ENCODE measurements around the gene TMEM229B. TPM values are rescaled to one million over a fixed set of nuclear protein-coding genes. Genes with fewer than 3 reads are reported as not detected.

TMEM229B gene
- total RNA-seq, result 4.2 and 6.9 TPM in 2 replicates
- total RNA-seq (2013), result 13.2 TPM
- polyA plus RNA-seq, result 4.9 and 8.2 TPM in 2 replicates
- 19.5 and 26.1 TPM in 2 replicates for polyA minus RNA-seq

DNA sequence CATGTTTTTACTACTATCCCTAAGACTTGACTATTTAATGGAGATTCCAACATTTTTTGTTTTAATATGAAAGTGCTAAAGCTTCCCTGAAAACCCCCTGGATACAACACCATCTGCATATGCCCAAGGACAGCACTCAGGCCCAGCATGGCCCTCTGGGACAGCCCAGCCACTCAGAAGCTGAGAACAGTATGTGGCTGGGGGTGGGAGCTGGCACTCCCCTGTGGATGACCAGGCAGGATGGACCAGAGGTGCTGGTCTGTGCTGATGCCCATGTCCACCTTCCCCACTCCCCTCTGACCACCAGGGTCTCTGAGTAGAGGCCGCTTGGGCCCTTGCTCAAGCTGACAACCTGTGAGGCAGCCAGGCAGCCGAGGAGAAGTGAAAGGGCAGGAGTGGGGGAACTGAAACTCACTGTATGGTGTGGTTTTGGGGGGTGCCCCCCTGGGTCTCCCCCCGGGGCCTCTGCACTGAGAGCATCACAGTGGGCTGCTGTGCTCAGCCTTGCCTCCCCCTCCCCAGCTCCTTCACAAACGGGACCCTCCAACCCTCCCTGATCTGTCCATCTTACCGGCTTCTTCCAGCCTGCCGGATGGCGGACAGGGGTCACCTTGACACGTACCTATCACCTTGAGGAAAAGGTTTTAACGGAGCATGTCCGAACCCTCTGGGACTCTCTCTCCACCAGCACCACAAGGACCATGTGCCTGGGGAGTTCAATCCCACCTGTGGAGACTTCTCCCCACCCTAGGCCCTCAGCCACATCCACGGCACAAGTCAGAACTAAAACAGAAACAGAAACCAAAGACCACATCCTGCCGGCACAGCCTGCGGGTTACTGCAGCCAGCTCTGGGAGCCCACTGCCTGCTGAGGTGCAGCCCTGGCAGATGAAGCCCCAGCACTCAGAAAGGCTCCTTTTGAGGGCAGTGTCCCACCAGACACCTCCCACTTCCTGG lies at the start of gene TMEM229B:
TMEM229B (minus strand) TSS at position 785 of the 957 bp plus-strand sequence. CDS start 14,798 bp downstream, outside the sequence.
- DNase-seq (peak; percentile 94), ATAC-seq (ENCODE audit: low read depth) (peak; percentile 83)
- Histone ChIP-seq H3K4me1 (ENCODE audit: control insufficient read depth in 2 of 2, insufficient read depth in 2 of 2, low read length in 2 of 2) (peaks cover 70 to 77% of the 10 kb centered on the region in 2 donors), H3K9ac (ENCODE audit: low read length) (peak within 1 kb of the TSS; percentile 71), H3K36me3 (replicated peaks in 1 of 2; ENCODE audit: control extremely low read depth in 1 of 2, control insufficient read depth in 1 of 2, extremely low read depth in 1 of 2, insufficient read depth in 2 of 2, low read length in 1 of 2) (peaks cover 0 to 15% of the 10 kb centered on the region in 2 experiments), H3K9me3 (ENCODE audit: control extremely low read depth in 1 of 3, control insufficient read depth in 2 of 3, insufficient read depth in 1 of 3, low read length in 2 of 3) (peaks cover 0 to 23% (median 4%) of the 10 kb centered on the region in 3 donors), H3K27me3 (replicated peaks in 1 of 4; ENCODE audit: control extremely low read depth in 1 of 4, control insufficient read depth in 3 of 4, insufficient read depth in 4 of 4, low read length in 3 of 4) (no peaks in the 10 kb centered on the region), H2AFZ (ENCODE audit: insufficient read depth, low read depth, low read length, poor library complexity, severe bottlenecking) (peak within 1 kb of the TSS; percentile 45), H3K4me2 (replicated peaks; ENCODE audit: low read depth, low read length, poor library complexity, severe bottlenecking) (peak within 1 kb of the TSS; percentile 85), H3K27ac (ENCODE audit: low read length in 2 of 2) (peak within 1 kb of the TSS; percentile 97 to 98), H3K4me3 (ENCODE audit: control extremely low read depth in 1 of 5, extremely low read depth in 1 of 5, insufficient read depth in 1 of 5, low read depth in 2 of 5, low read length in 4 of 5) (peak within 1 kb of the TSS; percentile 24 to 66 (median 55)), H4K20me1 (ENCODE audit: control insufficient read depth, insufficient read depth, low read length, poor library complexity, severe bottlenecking) (no peaks in the 10 kb centered on the region), H3K79me2 (ENCODE audit: control insufficient read depth, insufficient read depth, low read length) (peaks cover 10% of the 10 kb centered on the region)
- H3K4me3 Mint-ChIP-seq, result peak within 1 kb of the TSS; percentile 84
- ChIA-PET POLR2A (interaction anchor here (0.6 to 2.4 kb wide), 6 partner anchors 14 to 116 kb away, joined by 3 to 18 read pairs (median 4); partner anchors contain the start of gene PIGH), CTCF (interaction anchor here (0.6 to 4.2 kb wide), 13 partner anchors 11 to 129 kb away, joined by 3 to 28 read pairs (median 4); partner anchors contain the start of gene ATP6V1D)
- TF ChIP-seq EZH2 (IDR thresholded peaks at IDR 0.05; ENCODE audit: borderline replicate concordance, insufficient read depth, low read depth, low read length, poor library complexity, severe bottlenecking), result no peak
- TF ChIP-seq, protein P1, sequence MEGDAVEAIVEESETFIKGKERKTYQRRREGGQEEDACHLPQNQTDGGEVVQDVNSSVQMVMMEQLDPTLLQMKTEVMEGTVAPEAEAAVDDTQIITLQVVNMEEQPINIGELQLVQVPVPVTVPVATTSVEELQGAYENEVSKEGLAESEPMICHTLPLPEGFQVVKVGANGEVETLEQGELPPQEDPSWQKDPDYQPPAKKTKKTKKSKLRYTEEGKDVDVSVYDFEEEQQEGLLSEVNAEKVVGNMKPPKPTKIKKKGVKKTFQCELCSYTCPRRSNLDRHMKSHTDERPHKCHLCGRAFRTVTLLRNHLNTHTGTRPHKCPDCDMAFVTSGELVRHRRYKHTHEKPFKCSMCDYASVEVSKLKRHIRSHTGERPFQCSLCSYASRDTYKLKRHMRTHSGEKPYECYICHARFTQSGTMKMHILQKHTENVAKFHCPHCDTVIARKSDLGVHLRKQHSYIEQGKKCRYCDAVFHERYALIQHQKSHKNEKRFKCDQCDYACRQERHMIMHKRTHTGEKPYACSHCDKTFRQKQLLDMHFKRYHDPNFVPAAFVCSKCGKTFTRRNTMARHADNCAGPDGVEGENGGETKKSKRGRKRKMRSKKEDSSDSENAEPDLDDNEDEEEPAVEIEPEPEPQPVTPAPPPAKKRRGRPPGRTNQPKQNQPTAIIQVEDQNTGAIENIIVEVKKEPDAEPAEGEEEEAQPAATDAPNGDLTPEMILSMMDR (IDR thresholded peaks at IDR 0.05), result peak; percentile 25
- intact Hi-C loops (cut with micrococcal nuclease), result loop anchor here (1.0 to 2.0 kb wide), 9 partner anchors 26 to 331 kb away; partner anchors contain the start of genes ARG2, ATP6V1D, PIGH and RAD51B
- H3K27ac Mint-ChIP-seq, result peak within 1 kb of the TSS; percentile 96
- 0% methylated on average over 11 of the region's 13 CpGs for WGBS (ENCODE audit: insufficient coverage)
- peaks cover 83% of the 10 kb centered on the region for H3K4me1 Mint-ChIP-seq
- H3K9me3 Mint-ChIP-seq (ENCODE audit: insufficient read depth), result peaks cover 2% of the 10 kb centered on the region
- no peaks in the 10 kb centered on the region for H3K27me3 Mint-ChIP-seq
